K562 (cell line): Measurements from ENCODE around the gene PDGFA. TPM values are rescaled to one million over a fixed set of nuclear protein-coding genes. Genes with fewer than 3 reads are reported as not detected.

Source experiments
- ATAC-seq: fragments of 200-7000 bp; cut with Tn5 transposase; 3 replicates; pipeline ENCODE4 v1.9.1; 2020; ENCODE audit warnings: moderate library complexity
- BruUV-seq: library from RNA; stranded (reverse); fragments of 400-500 nt; replicated peaks from 2 replicates; lab custom pipeline; 2021; lab: Mats Ljungman, UMichigan
- CTCF ChIA-PET: fragments of 300-600 bp; formaldehyde crosslinking; extraction: SDS; loops from one replicate; lab custom pipeline; 2021; ENCODE audit warnings: low intra/inter-chr PET ratio; lab: Yijun Ruan, JAX
- POLR2A ChIA-PET: fragments of 300-600, 350-650 bp; sonication (Branson Sonifier 250); formaldehyde crosslinking; extraction: SDS; loops from one replicate; lab custom pipeline; 2021; ENCODE audit warnings: antibody characterized with exemption, inconsistent platforms; lab: Yijun Ruan, JAX
- DNase-seq, 4 experiments: peaks; one replicate each; pipeline versions ENCODE4 v3.0.0 to v3.0.0-alpha.2; 2011 to 2018; ENCODE audit warnings: low spot score in 3 of 4, mixed read lengths in 3 of 4; ENCODE audit errors: extremely low read depth in 1 of 4
- FAIRE-seq: peaks from 2 replicates; lab custom pipeline; 2011; peaks lifted over from hg19 to GRCh38; lab: Jason Lieb, UNC
- H2AFZ ChIP-seq: 2 replicates; pipeline ENCODE4 v1.6.0; 2011; ENCODE audit warnings: low read depth, low read length, control low read depth, inconsistent platforms
- H3K27ac ChIP-seq: fragments of 200-600 bp; 3 replicates; pipeline ENCODE4 v1.8.0; 2011; ENCODE audit warnings: low read depth, mild to moderate bottlenecking, control low read depth, inconsistent platforms, low read length, moderate library complexity, mixed read lengths; ENCODE audit errors: extremely low read depth
- H3K27me3 ChIP-seq, 2 experiments: fragments of 300-600 bp in 1 of 2; 2 replicates in 1 of 2; 3 replicates in 1 of 2; pipeline versions ENCODE4 v1.6.0 to v1.8.0; 2011; ENCODE audit warnings: inconsistent platforms in 2 of 2, low read length in 2 of 2, mild to moderate bottlenecking in 1 of 2, mixed read lengths in 1 of 2, moderate library complexity in 1 of 2; ENCODE audit not compliant: control insufficient read depth in 2 of 2, insufficient read depth in 2 of 2
- H3K36me3 ChIP-seq: fragments of 300-600 bp; 3 replicates; pipeline ENCODE4 v1.8.0; 2011; ENCODE audit warnings: mild to moderate bottlenecking, low read length, inconsistent platforms; ENCODE audit not compliant: control insufficient read depth, insufficient read depth
- H3K4me1 ChIP-seq, 2 experiments: fragments of 200-600 bp in 1 of 2; replicated peaks in 1 of 2; 2 replicates in 1 of 2; 3 replicates in 1 of 2; pipeline versions ENCODE4 v1.5.1 to v1.8.0; 2011; ENCODE audit warnings: inconsistent platforms in 2 of 2, low read length in 2 of 2, mild to moderate bottlenecking in 1 of 2, mixed read lengths in 1 of 2, moderate library complexity in 1 of 2; ENCODE audit not compliant: control insufficient read depth in 2 of 2, insufficient read depth in 2 of 2
- H3K4me2 ChIP-seq: 2 replicates; pipeline ENCODE4 v1.6.1; 2011; ENCODE audit warnings: low read length, control low read depth, inconsistent platforms, mixed read lengths; ENCODE audit not compliant: insufficient read depth
- H3K4me3 ChIP-seq: fragments of 200-600 bp; sonication (generic), shearing (Covaris generic); 2 replicates; pipeline ENCODE4 v1.5.1; 2016; ENCODE audit warnings: control low read depth, inconsistent platforms
- H3K79me2 ChIP-seq: fragments of 200-600 bp; 3 replicates; pipeline ENCODE4 v1.8.0; 2011; ENCODE audit warnings: low read length, inconsistent platforms; ENCODE audit not compliant: control insufficient read depth, insufficient read depth
- H3K9ac ChIP-seq, 2 experiments: 2 replicates each; pipeline versions ENCODE4 v1.6.0 to v1.6.1; 2011; ENCODE audit warnings: low read depth in 2 of 2, low read length in 2 of 2, control low read depth in 1 of 2, inconsistent platforms in 1 of 2, mild to moderate bottlenecking in 1 of 2, mixed read lengths in 1 of 2; ENCODE audit not compliant: insufficient read depth in 1 of 2
- H3K9me1 ChIP-seq: one replicate; pipeline ENCODE4 v1.6.0; 2011; ENCODE audit warnings: inconsistent platforms, mild to moderate bottlenecking, low read length, moderate library complexity; ENCODE audit not compliant: control insufficient read depth, insufficient read depth
- H3K9me3 ChIP-seq: replicated peaks from 2 replicates; pipeline ENCODE4 v1.5.1; 2011; ENCODE audit warnings: low read depth, low read length, inconsistent platforms; ENCODE audit not compliant: control insufficient read depth, insufficient read depth
- H4K20me1 ChIP-seq: replicated peaks from 2 replicates; pipeline ENCODE4 v1.6.1; 2011; ENCODE audit warnings: low read length, inconsistent platforms, mixed read lengths; ENCODE audit not compliant: control insufficient read depth, insufficient read depth
- ARNT ChIP-seq, 2 experiments: fragments of 450-650 bp; IDR thresholded peaks; 2 replicates each; pipeline ENCODE4 v1.6.1; 2016; ENCODE audit warnings: mild to moderate bottlenecking in 1 of 2
- BCOR ChIP-seq: fragments of 450-650 bp; IDR thresholded peaks from 2 replicates; pipeline ENCODE4 v1.6.1; 2016
- CBX3 ChIP-seq, 2 experiments: IDR thresholded peaks; 1 replicate in 1 of 2; 2 replicates in 1 of 2; pipeline ENCODE4 v1.6.1; 2012; ENCODE audit warnings: inconsistent platforms in 2 of 2, low read length in 2 of 2, borderline replicate concordance in 1 of 2, control low read depth in 1 of 2
- CEBPZ ChIP-seq: fragments of 150-350 bp; IDR thresholded peaks from 2 replicates; pipeline ENCODE4 v1.6.1; 2014; ENCODE audit warnings: low read depth, mild to moderate bottlenecking, low read length, borderline replicate concordance
- NFRKB ChIP-seq: fragments of 450-650 bp; IDR thresholded peaks from 2 replicates; pipeline ENCODE4 v1.6.1; 2016; ENCODE audit warnings: low read depth
- POLR2G ChIP-seq: fragments of 200-400 bp; formaldehyde crosslinking; IDR thresholded peaks from 2 replicates; pipeline ENCODE4 v1.6.1; 2017; ENCODE audit warnings: low read depth, mild to moderate bottlenecking, antibody characterized with exemption, low read length, moderate library complexity
- POU5F1 ChIP-seq: fragments of 150-350 bp; IDR thresholded peaks from 2 replicates; pipeline ENCODE4 v1.6.1; 2014; ENCODE audit warnings: borderline replicate concordance, low read length, low read depth, mild to moderate bottlenecking; ENCODE audit not compliant: partially characterized antibody
- PTBP1 ChIP-seq: fragments of 200-400 bp; formaldehyde crosslinking; IDR thresholded peaks from 2 replicates; pipeline ENCODE4 v1.6.1; 2017; ENCODE audit warnings: low read depth, low read length
- RBM25 ChIP-seq: fragments of 200-400 bp; formaldehyde crosslinking; IDR thresholded peaks from 2 replicates; pipeline ENCODE4 v1.6.1; 2018; ENCODE audit warnings: low read length, low read depth, moderate library complexity; ENCODE audit not compliant: severe bottlenecking
- TRIM28 ChIP-seq: fragments of 450-650 bp; IDR thresholded peaks from 2 replicates; pipeline ENCODE4 v1.6.1; 2017
- YY1 ChIP-seq, 3 experiments: IDR thresholded peaks; 2 replicates each; pipeline ENCODE4 v1.6.1; 2011; ENCODE audit warnings: low read length in 2 of 3, mild to moderate bottlenecking in 2 of 3, moderate library complexity in 2 of 3, borderline replicate concordance in 1 of 3, control low read depth in 1 of 3, low read depth in 1 of 3; ENCODE audit not compliant: insufficient read depth in 3 of 3, insufficient replicate concordance in 2 of 3, control insufficient read depth in 1 of 3, insufficient read length in 1 of 3; ENCODE audit errors: extremely low read depth in 1 of 3
- ZBTB11 ChIP-seq, 3 experiments: fragments of 200-800 bp in 1 of 3; fragments of 250-450 bp in 1 of 3; fragments of 450-650 bp in 1 of 3; sonication (Bioruptor Pico) in 1 of 3; sonication (Bioruptor generic) in 1 of 3; formaldehyde crosslinking in 1 of 3; IDR thresholded peaks; 2 replicates each; pipeline versions ENCODE4 v1.6.1 to v1.8.0; 2016 to 2022; ENCODE audit warnings: mild to moderate bottlenecking in 2 of 3, missing genetic modification characterization in 2 of 3, missing compliant biosample characterization in 1 of 3, moderate library complexity in 1 of 3
- ZNF184 ChIP-seq: sonication (generic); formaldehyde crosslinking; IDR thresholded peaks from 2 replicates; pipeline ENCODE4 v1.5.0; 2020; ENCODE audit warnings: missing genetic modification reagents
- WGBS: fragments of 100-300 bp; shearing (Covaris generic); methylation state at CpG from one replicate; pipeline ENCODE4 v1.1.6; 2016; ENCODE audit warnings: low coverage, mixed read lengths; ENCODE audit not compliant: insufficient coverage; ENCODE audit errors: missing lambda C conversion rate; 5-methylcytosine and 5-hydroxymethylcytosine counted together
- in situ Hi-C: fragments of 300-500 bp; cut with MboI; formaldehyde crosslinking; loops from 4 replicates; pipeline ENCODE4 v1.15.0; 2018; ENCODE audit warnings: inconsistent platforms, mixed read lengths
- intact Hi-C: fragments of 100-400 bp; cut with micrococcal nuclease; formaldehyde crosslinking; loops from 2 replicates; pipeline ENCODE4 v1.14.2; 2022
- polyA plus RNA-seq, 8 experiments: library from polyadenylated mRNA; depleted of rRNA in 4 of 8; stranded (reverse) in 5 of 8; unstranded in 3 of 8; fragments of >200 nt; fragmentation: Nextera tagmentation in 2 of 8; fragmentation: Illumina TruSeq in 1 of 8; extraction: Ambion mirVana in 2 of 8; extraction: Trizol in 1 of 8; gene quantifications; 2 replicates each; pipeline versions ENCODE4 v1.2.1 to v1.2.3, GENCODE V29; 2011 to 2014; ENCODE audit warnings: inconsistent platforms in 1 of 8, missing spikeins in 1 of 8
- total RNA-seq, 7 experiments: library from RNA; depleted of rRNA in 6 of 7; stranded (reverse); fragments of >200 nt in 6 of 7; fragmentation: Illumina TruSeq in 2 of 7; extraction: Trizol in 2 of 7; gene quantifications; 2 replicates each; pipeline versions ENCODE4 v1.2.1 to v1.2.3, GENCODE V29; 2011 to 2021; ENCODE audit warnings: low replicate concordance in 1 of 7

Gene PDGFA
- total and polyA plus RNA-seq, 9 of the 15 experiments (the other 6 are each of a cell fraction or from before 2014, with no cell fraction given): 2.5 to 10.2 (median 4.6) TPM

- no peak overlapping the region for H3K4me3 ChIP-seq
- H3K9me3 ChIP-seq: peaks cover 8% of the 10 kb centered on the region
- H3K36me3 ChIP-seq: no peaks in the 10 kb centered on the region
- H3K9me1 ChIP-seq: no peaks in the 10 kb centered on the region
- H3K27me3 ChIP-seq: no peaks in the 10 kb centered on the region
- peak overlapping the region in 1 of 2 experiments; percentile 71; a peak in 2 of 4 replicates for H3K9ac ChIP-seq
- ATAC-seq: no peak
- H3K4me1 ChIP-seq: peaks cover 14 to 53% of the 10 kb centered on the region in 2 experiments
- H3K79me2 ChIP-seq: no peaks in the 10 kb centered on the region
- CTCF ChIA-PET: no interaction called here
- peak overlapping the region; percentile 73 for H3K4me2 ChIP-seq
- BruUV-seq: no TSS peak
- H4K20me1 ChIP-seq: no peaks in the 10 kb centered on the region
- H2AFZ ChIP-seq: peak overlapping the region; percentile 77
- H3K27ac ChIP-seq: peak overlapping the region; percentile 93
- 89% methylated on average over 4 of the region's 4 CpGs for WGBS
- in situ Hi-C loops: no loop called here
- POLR2A ChIA-PET: interaction anchor here (1.1 to 1.2 kb wide), 2 partner anchors 7 to 23 kb away, joined by 3 to 6 read pairs; no protein-coding TSS in a partner anchor
- no peak for FAIRE-seq
- DNase-seq: no peak
- intact Hi-C loops: no loop called here
- peak; percentile 26; the same call in 1 of the 2 replicates for TF ChIP-seq TRIM28
- TF ChIP-seq CEBPZ: peak; percentile 61; the same call in 1 of the 2 replicates
- 0 out of 4 replicates have a peak, but pooled peaks of 1 of the 2 experiments have one; percentile 51 for TF ChIP-seq ARNT (IDR thresholded peaks at IDR 0.05)
- TF ChIP-seq POU5F1: no peak
- peak; percentile 94 for TF ChIP-seq BCOR
- TF ChIP-seq YY1 (IDR thresholded peaks at IDR 0.05; ENCODE audit: borderline replicate concordance in 1 of 3, control insufficient read depth in 1 of 3, extremely low read depth in 1 of 3, insufficient read depth in 3 of 3, insufficient read length in 1 of 3, insufficient replicate concordance in 2 of 3, low read depth in 1 of 3, low read length in 2 of 3): no peak
- TF ChIP-seq ZBTB11 (CRISPR knock-in tag; IDR thresholded peaks at IDR 0.05): no peak
- TF ChIP-seq CBX3 (IDR thresholded peaks at IDR 0.05; ENCODE audit: borderline replicate concordance in 1 of 2, low read length in 2 of 2): peak in 1 of 2 experiments; percentile 75; a peak in 2 of 3 replicates
- TF ChIP-seq ZNF184 (CRISPR knock-in tag): no peak
- no peak for TF ChIP-seq NFRKB
- TF ChIP-seq POLR2G: no peak
- peak; percentile 96 for TF ChIP-seq RBM25
- peak; percentile 90 for TF ChIP-seq PTBP1
Observed at GRCh38 chr7:472640-472957, 47.0 kb downstream of the PDGFA start.
